ENCODE data around the gene PRRX2.
A peak's percentile ranks its signal among the peaks of the same experiment; 100 is the strongest.
"Not testable (repeated sequence)": the region's sequence is repeated elsewhere in the genome, so short reads cannot be mapped to it uniquely, and the experiment has no call there.

Gene PRRX2

DNA sequence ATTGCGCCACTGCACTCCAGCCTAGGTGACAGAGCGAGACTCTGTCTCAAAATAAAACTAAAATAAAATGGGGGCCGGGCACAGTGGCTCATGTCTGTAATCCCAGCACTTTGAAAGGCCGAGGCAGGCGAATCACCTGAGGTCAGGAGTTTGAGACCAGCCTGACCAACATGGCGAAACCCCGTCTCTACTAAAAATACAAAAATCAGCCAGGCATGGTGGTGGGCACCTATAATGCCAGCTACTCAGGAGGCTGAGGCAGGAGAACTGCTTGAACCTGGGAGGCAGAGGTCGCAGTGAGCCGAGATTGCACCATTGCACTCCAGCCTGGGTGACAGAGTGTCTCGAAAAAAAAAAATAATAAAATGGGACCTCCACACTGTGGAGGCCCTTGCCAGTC, 29.1 kb upstream of the PRRX2 start:
- DNase-seq (ENCODE audit: low read depth, low spot score), result not testable (repeated sequence)

DNA sequence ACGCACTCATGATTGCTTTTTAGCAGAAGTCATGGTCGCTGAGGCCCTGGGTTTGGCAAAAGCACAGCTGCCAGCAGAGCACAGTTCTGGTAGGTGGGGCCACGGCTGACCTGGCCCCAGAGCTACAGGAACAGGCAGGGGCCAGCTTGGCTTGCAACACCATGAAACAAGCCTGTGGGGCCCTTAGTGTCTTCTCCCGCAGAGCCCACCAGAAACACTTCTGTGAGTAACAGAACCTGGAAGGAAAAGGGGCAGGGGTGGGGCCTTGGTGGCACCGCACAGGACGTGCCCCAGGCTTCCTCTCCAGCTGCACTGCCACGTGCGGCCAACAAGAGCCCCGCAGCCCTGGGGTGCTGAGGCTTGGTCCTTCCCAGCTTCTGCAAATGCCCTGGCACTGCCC, 28.3 kb upstream of the PRRX2 start:
- no peak for DNase-seq (ENCODE audit: low read depth, low spot score)

DNA sequence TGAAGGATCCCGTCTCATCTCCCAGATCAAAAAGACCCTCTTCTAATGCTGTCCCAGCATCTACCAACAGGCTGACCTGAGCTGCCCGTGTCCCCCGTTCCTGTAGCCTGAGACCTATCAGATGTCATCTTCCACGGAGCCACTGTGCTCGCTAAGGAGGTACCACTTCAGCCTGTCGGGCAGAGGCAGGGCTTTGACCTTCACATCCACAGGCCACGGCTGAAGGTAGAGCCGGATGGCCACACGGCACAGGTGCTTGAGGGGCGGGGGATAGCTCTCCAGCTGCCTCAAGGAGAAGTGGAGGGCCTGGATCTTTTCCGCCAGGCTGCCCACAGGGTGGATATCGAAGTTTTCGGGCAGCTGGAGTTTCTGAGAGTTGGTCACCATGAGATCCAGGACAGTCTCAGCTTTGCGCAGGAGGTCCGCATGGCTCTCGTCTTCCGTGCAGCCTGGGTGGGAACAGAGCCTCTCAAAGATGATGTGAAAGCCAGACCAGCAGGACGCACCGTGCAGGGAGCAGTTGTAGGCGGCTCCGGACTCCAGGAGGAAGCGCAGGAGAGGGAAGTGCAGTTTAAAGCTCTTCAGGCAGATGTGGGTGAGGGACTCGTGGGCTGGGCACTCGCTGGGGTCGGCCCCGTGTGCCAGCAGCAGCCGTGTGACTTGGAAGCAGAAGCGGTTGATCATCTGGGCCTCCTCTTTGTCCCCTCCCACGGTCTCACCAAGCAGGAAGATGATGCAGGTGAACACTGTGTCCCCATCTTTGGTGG, 27.6 kb upstream of the PRRX2 start:
- no peak for DNase-seq (ENCODE audit: low read depth, low spot score)

DNA sequence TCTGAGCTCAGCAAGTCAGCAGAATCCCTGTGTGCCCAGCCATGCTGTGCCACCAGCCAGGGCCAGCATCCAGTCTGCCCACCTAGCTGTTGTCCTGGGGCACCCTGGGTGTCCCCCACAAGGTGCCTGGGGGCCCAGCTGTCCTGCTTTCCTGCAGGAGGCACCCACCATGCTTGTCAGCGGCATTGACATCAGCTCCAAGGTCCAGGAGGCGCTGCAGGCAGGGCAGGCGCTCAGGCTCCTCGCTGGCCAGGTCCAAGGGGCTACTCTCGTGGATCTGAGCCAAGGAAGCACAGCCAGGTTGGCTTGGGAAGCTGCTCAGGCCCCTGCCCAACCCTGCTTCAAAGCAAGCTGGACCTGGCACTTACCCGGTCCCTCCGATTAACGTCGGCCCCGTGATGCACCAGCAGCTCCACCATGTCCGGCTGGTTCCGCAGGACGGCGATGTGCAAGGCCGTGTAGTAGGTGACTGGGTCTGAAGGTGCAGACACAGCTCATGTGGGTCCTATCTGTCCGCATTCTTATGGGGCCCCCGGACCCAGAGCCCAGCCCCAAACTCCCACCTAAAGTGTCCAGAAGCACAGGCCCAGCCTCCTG, 26.3 kb upstream of the PRRX2 start:
- no peak for DNase-seq (ENCODE audit: low read depth, low spot score)

DNA sequence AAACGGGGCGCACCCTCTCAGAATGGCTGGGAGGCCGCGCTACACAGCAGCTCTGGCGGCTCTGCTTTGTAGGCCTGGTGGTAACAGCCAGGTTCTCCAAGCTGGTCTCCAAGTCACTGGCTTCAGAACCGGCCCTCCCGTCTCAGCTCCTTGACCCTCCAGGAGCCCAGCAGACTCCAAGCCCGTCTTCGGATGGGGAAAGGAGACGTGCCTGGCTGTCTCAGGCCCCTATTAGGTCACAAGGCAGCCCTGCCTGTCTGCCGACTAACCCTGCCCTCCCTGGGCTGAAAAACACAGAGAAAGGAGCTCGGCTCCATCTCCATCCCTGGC, 25.7 kb upstream of the PRRX2 start:
- no peak for DNase-seq (ENCODE audit: low read depth, low spot score)

DNA sequence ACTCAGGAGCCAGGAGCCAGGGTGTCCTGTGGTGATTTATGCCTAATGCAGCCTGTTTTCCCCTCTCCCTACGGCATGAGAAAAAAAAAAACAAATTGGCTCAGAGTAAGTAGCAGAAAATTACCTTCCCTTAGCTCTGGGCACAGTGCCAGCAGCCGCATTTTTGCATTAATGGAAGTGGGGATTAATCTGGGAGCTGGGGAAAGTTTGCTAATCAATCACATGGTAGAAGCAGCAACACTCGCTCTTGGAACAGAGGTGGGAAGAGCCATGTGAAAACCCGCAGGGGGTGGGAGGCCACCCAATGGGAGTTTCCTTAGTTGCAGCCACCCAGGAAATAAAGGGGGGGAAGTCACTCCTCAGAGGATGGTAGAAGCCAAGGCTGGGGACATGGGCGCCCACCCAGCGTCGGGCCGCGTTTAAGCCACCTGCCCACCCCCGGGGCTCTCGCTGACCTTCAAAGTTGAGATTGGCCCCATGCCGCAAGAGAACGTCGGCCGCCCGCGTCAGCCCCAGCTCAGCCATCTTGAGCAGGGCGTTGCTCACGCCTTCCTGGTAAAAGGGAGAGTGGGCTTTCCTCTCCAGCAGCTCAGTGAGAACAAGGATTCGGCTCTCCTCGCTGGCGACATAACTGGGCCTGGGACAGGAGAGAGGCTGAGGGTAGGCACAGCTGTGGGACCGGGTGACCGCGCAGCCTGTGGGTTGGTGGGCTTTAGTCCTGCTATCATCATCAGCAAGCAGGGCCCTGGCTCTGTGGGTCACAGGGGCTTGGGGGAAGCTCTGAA, 25.2 kb upstream of the PRRX2 start:
- no peak for DNase-seq (ENCODE audit: low read depth, low spot score)

DNA sequence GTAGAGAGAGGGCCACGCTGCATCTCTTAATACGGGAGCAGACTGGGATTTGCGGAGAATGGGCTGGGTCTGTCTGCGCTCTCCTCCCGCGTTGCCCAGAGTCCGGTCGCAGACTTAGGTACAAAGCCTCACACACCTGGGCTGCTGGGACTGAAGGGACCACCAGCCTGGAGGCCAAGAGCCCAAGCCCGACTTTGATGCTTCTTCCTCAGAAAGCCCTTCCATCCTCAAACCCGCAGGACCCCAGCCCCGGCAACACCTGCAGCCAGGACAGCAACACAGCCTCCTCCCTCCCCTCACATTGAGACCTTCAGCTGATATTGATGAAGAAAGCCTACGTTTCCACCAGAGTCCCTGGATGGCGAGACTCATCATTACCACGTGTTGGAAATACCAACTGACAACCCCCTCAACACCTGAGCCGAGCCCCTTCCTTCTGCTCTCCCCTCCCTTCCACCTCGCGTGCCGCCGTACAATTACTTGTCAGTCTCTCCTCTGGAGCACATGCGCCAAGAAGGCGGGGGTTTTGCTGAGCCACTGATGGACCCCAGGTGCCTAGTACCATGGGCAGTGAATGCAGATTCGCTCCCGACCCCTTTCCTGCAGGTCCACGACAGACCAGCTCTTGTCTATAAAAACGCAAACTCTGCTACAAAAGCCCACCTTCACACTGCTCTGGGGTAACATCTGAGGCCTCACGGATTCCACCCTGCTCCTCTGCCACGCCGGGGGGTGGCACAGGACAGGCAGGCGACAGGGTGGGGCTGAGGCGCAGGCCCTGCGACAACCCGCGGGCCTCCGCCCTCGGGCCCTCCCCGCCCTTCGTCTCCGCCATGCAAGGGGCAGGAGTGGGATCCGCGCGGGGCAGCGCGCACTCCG, 24.3 kb upstream of the PRRX2 start:
- no peak for DNase-seq (ENCODE audit: low read depth, low spot score)

DNA sequence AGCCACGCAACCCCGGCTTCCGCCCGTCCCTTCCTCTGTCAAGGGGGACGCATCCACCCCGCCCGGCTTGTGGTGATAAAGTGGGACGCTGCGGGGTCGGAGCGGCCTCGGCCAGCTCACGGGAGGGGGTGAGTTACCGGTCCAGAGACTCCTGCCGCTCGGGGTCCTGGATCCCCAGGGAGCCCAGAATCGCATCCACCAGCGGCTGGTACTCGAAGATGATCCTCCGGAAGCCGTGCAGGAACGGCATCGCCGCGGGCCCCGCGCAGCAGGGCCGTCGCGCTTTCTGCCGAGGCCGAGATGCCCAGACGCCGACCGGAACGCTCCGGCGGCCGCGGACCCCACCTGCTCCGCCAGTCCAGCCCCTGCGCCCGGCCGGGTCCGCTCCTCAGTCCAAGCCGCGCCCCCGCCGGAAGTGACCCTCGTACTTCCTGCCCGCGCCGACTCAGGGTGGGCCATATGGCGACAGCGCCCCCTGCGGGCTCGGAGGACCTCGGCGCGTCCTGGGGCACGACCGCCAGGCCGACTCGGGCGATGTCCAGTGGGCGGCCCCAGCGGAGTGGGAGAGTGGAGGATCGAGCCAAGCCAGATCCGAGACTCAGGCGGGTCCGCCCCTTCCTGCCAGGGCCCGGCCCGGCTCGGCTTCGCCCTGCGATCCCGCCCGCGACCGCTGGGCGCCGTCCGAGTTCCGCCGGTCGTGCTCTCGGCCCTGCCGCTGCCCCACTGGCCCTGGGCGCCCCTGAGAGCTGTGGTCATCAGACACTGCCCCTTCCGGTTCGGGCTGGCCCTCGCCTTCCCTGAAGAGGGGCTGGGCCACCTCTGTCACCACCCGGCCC, 23.5 kb upstream of the PRRX2 start, which contains the start of gene ASB6:
TSS of gene ASB6 (minus strand) at position 402 of the 836 bp plus-strand sequence. CDS start at position 250, 152 bp downstream.
- peak; percentile 92 for DNase-seq (ENCODE audit: low read depth, low spot score)

DNA sequence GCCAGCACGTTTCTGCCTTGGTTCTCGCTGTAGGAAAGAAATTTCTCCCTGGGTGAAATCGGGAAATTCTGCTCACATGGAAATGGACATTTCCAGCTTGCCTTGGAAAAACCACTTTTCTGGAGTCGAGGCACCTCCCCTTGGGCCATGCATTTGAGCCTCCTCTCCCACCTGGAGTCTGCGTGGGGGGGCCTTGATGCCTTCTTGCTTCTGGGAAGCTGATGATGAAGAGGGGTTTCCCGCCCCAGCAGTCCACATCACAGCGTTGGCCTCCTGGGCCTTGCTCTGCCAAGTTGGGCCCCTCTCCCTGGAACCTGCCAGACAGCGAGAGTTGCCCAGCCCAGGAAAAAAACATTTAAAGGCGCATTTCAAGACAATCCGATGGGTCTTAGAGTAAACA, 21.7 kb upstream of the PRRX2 start:
- no peak for DNase-seq (ENCODE audit: low read depth, low spot score)

DNA sequence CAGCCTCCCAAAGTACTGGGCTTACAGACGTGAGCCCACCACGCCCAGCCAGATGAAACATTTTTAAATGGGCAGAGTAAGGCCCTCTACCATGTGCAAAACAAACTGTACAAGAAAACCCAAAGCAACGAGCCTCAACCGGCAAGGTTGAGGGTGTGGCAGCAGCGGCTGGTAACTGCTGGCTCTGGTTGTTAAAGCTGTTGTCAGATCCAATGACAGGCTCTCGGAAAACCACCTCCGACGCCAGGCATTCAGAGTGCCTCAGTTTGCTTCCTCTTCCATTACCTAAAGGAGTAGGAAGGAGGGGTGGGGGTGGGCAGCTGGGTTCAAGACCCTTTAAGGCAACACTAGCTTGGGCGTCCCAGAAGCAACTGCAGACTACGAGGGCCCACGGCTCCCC, 21.1 kb upstream of the PRRX2 start:
- DNase-seq (ENCODE audit: low read depth, low spot score), result no peak

DNA sequence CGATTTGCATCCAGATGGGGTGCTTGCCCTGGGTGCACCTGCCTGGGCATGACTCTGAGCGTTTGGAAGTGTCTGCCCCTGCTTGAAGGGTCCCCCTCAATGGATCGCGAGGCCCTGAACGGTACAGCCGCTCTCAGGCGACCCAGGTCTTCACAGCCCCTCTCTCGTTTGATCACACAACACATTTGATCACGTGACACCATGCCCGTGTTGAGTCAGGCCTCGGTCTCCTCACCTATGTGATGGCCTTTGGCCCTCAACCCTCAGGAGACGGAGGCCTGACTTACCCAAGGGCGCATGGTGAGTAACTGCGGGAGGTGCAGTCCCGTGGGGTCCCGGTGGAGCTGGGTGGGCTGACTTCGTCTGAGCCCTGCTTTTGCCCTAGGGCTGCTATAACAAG, 20.5 kb upstream of the PRRX2 start:
- no peak for DNase-seq (ENCODE audit: low read depth, low spot score)

DNA sequence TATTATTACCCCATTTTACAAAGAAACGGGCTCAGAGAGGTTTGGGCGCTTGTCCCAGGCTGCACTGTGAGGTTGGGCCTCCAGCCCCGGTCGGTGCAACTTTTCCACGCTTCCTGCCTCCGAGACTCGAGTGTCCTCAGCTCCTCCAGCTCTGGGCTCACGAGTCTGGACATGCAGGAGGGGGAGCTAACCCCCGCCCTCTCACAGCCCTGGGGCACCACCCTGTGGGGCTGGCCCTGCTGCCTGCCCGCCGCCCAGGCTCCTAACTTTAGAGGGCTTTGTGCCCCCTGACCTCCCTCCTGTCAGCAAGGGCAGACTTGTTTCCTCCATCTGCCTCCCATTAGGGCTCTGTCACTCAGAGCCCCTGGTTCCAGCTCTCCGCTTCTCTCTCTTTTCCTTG, 19.2 kb upstream of the PRRX2 start:
- no peak for DNase-seq (ENCODE audit: low read depth, low spot score)

DNA sequence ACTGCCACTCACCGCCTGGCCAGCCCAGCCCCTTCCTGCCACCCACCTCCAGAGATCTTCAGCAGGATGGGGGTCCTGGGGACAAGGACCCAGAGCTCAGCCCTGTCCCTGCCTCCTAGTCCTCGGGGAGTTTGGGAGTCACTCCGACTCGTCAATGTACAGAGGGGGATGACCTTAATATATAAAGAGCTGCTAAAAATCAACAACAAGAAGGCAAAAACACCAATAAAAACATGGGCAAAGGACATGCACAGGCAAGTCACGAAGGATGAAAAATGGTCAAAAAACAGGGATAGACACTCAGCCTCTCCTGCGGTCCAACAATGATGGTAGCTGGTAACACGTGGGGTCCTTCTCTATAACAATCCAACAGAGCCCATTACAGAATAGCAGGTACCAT, 18.8 kb upstream of the PRRX2 start:
- DNase-seq (ENCODE audit: low read depth, low spot score), result no peak

DNA sequence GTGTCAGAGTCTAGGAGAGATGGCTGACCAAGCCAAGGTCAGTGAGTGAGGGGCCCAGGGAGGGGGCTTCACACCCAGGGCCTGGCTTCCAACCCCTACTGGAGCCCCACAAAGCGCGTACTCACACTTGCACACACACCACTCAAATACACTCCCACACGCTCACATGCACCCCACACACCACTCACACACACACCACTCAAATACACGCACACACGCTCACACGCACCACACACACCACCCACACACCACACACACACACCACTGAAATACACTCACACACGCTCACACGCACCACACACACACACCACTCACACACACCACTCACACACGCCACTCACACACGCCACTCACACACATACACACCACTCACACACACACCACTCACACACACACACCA, 17.8 kb upstream of the PRRX2 start:
- no peak for DNase-seq (ENCODE audit: low read depth, low spot score)

DNA sequence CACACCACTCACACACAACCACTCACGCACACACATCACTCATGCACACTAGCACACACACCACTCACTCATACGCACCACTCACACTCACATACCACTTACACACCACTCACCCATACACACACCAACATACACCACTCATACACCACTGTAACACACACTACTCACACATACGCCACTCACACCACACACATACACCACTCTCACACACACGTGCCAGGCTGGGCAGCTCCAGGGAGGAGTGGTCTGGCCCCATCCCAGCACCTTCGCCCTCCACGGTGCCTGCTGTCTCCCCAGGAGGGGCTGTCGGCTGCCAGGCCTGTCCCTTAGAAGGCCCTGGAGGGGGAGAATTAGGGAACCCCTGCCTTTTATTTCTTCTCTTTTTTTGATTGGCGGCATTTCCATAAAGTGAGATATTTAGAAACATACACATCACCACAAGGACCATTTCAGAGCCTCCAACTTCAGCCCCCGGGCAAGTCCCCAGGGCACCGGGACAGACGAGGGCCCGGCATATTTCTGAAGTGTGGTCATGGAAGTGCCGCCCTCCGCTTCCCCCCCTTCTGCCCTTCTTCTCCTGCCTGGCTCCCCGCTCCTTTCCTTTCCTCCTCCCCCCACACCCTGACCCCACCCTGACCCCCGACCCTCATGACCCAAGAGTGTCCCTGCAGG, 17.2 kb upstream of the PRRX2 start:
- DNase-seq (ENCODE audit: low read depth, low spot score), result no peak

DNA sequence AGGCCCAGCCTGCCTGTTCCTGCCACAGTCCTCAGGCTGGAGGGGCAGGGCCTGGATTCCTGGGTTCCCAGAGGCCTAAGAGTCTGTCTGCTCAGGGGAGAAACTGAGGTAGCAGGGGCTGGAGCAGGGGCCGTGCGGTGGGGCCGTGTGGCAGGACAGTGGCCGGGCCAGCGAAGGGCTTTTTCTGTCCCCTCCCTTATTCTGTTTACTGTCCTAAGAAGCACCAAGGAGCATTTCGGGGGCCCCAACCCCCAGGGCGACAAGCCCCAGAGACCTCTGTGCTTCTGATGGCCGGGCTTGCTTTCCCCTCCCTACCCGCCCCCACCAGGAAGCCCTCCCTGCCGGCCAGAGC, 16.7 kb upstream of the PRRX2 start:
- no peak for DNase-seq (ENCODE audit: low read depth, low spot score)

DNA sequence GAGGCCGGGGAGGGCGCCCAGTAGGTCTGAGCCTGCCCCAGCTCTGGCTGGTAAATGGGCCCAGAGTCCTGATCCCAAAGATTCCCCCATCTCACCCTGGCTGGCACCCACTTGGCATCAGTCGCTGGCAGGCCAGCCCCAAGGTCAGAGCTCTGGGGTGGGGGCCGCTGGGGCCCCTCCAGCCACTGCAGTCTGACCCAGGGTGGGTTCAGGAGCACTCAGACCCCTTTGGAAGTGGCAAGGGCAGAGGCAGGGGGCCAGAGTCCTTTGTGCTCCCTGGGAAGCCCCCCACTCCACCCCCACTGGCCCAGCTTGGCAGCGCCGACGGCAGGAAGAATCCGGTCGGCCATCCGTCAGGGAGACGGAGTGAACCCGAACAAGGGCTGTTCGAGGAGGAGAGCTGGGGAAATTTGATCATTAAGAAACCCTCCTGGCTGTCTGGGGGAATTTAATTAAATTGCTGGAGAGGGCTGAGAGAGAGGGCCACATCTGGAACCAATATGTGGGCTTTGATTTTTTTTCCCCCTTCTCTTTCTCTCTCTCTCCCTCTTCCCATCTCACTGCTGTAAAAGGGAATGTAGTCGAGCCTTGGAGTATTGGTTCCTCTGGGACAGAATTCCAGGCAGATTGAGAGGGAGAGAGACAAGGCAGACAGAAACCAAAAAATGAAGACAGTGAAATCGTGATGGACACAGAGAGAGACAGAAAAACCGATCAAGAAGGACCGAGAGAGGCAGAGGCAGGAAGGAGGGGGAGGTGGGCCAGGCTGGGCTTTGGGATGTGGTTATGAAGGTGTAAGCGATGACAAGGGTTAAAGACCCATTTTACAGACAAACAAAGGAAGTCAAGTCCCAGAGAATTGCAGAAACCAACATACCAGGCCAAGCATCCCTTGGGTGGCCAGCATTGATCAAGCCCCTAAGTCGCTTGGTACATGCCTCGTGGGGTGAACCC, 15.4 kb upstream of the PRRX2 start:
- DNase-seq (ENCODE audit: low read depth, low spot score), result no peak

DNA sequence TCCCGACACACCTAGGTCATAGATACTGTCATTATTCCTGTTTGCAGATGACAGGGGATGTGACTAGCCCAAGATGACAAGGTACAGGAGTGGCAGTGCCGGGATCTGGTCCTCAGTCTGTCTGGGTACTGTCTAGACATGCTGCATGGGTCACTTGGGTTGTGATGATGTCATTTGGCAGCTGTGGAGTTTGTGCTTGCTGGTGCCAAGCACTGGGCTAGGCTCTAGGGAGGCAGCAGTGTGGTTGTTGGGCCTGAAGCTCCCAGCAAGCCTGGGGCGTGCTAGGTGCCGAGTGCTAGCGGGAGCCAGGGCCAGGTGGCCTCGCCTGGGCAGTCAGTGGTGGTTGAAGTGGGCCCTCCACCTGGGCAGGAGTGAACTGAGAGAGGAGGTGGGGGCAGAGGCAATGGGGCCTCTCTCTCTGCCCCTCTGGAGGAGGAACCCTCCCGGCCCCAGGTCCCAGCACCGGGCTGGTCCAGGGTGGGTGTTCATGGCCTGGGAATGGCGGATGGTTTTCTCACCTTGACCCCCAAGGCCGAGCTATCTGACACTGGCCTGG, 14.7 kb upstream of the PRRX2 start:
- DNase-seq (ENCODE audit: low read depth, low spot score), result no peak

Data from smooth muscle cell of the brain vasculature (primary cell).